Measurements from ENCODE around the gene CEACAM4. TPM values are rescaled to one million over a fixed set of nuclear protein-coding genes. Genes with fewer than 3 reads are reported as not detected.
"Not testable (repeated sequence)": the region's sequence is repeated elsewhere in the genome, so short reads cannot be mapped to it uniquely, and the experiment has no call there.

CEACAM4 gene
- total RNA-seq, 1 donor from 2014 or later = not detected

DNA sequence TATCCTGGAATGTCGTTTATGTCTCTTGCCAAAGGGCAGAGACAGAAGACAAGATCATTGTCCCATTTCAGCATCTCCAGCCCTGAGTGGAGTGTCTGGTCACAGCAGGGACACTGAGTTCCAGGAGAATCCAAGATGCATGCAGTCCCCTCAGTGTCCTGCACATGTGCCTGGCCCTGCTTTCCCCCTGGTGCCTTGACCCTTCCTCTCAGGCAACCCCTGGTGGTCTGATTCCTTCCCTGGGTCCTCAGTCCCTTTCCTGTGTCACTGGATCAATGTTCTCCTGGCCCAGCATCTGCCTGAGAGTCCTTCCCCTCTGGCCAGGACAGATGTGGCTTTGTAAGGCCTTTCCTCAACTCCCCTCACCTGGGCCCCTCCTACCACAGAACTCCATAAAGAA, 41.9 kb downstream of the CEACAM4 start:
- DNase-seq (ENCODE audit: low read depth) = no peak

DNA sequence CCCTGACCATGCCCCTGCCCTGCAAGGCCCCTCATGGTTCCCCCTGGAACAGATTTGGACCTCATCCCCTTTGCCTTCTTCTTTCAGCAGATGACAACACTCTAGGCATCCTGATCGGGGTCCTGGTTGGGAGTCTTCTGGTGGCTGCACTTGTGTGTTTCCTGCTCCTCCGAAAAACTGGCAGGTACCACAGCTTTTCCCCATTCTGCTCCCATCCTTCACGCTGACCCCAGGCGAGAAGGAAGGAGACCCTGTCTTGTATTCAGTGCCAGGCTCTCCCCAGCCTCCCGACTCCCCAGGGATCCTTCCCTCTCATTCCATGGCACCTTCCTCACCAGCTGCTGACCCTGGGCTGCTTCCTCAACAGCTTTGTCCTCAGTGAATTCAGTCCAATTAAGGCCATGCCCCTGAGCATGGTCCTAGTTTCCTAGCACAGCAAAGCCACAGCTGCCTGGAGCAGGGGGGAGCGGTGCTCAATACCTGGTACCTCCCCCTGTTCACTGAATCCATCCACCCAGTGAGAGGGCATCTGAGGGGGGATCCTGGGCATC, 42.5 kb downstream of the CEACAM4 start:
- no peak for DNase-seq (ENCODE audit: low read depth)

DNA sequence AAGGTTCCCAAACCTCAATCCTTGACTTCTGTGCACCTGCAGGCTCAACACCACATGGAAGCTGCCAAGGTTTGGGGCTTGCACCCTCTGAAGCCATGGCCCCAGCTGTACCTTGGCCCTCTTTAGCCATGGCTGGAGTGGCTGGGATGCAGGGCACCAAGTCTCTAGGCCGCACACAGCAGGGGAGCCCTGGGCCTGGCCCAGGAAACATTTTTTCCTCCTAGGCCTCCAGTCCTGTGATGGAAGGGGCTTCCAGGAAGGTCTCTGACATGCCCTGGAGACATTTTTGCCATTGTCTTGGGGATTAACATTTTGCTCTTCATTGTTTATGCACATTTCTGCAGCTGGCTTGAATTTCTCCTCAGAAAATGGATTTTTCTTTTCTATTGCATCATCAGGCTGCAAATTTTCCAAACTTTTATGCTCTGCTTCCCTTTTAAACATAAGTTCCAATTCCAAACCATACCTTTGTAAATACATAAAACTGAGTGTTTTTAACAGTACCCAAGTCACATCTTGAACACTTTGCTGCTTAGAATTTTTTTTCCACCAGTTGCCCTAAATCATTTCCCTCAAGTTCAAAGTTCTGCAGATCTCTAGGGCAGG, 44.2 kb downstream of the CEACAM4 start:
- DNase-seq (ENCODE audit: low read depth) = not testable (repeated sequence)

DNA sequence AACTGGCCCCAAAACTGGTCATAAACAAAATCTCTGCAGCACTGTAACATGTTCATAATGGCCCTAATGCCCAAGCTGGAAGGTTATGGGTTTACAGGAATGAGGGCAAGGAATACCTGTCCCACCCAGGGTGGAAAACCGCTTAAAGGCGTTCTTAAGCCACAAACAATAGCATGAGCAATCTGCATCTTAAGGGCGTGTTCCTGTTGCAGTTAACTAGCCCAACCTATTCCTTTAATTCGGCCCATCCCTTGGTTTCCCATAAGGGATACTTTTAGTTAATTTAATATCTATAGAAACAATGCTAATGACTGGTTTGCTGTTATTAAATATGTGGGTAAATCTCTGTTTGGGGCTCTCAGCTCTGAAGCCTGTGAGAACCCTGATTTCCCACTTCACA, 45.8 kb downstream of the CEACAM4 start:
- DNase-seq (ENCODE audit: low read depth) = not testable (repeated sequence)

DNA sequence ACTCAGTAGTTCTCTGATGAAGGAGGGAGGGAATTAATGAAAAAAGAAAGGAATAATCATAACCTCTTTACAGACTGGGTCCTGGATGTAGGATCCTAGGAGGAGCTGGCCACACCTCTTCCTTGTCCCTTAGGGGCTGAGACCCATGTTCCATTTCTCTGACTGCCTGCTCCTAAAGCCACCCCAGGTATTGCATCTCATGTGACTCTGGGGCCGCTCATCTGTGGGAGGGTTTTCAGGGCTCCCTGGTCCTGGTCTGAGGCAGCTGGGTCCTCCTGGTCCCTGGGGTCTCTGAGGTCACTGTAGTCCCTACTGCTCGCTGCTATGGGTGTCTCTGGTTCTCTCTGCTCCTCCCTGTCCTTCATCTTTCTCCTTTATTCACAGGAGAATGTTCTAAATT, 48.0 kb downstream of the CEACAM4 start:
- DNase-seq (ENCODE audit: low read depth) = no peak

DNA sequence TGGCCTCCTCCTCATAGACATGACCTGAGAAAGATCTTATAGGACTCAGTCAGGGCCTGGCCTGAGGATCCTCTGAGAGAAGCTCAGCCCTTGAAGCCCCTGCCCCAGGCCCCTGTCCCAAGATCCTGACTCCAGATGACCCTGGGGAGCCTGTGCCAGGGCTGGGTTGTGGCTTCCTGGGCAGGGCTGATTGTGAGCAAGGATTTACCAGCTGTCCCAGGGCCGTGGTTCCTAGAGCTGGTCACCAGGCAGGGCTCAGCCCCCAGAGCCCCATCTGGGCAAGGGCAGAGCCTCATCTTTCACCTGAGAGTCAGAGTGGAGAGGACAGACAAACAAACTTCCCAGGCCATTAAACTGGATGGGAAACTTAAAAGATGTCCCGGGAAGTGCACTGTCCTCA, 49.0 kb downstream of the CEACAM4 start:
- DNase-seq (ENCODE audit: low read depth) = no peak

DNA sequence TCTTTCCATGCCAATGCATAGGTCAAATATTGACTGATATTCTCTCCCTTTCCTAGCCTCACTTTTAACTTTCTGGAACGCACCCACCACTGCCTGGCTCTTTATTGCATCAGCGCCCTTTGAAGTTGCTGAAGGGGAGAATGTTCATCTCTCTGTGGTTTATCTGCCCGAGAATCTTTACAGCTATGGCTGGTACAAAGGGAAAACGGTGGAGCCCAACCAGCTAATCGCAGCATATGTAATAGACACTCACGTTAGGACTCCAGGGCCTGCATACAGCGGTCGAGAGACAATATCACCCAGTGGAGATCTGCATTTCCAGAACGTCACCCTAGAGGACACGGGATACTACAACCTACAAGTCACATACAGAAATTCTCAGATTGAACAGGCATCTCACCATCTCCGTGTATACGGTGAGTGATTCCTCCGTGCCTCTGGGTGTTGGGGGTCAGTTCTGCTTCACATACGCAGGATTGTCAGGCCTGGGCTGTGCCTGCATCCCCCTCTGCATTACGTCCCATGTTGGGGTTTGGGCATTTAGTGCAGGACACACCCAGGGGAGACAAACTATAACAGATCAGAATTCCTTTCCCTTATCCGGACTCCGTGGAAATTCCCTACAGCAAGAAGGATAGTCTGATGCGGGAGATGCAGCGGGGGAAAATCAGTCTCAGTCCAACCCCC, 49.6 kb downstream of the CEACAM4 start:
- DNase-seq (ENCODE audit: low read depth) = no peak

DNA sequence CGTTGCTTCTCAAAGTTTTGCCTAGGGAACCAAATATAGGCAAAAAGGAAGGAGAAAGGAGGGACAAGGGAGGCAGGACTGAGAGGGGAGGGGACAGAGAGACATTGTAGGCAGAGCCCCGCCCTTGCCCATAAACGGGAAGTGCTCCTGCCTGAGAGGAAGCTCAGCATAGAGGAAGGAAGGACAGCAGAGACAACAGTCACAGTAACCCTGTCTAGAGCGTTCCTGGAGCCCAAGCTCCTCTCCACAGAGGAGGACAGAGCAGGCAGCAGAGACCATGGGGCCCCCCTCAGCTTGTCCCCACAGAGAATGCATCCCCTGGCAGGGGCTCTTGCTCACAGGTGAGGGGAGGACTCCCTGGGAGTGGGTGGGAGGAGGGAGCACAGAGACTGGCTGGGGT, 50.9 kb downstream of the CEACAM4 start, which contains the start of gene CEACAM21:
TSS of gene CEACAM21 (plus strand) at position 169 of the 400 bp plus-strand sequence. CDS start at position 278, 109 bp downstream.
- DNase-seq (ENCODE audit: low read depth) = no peak

DNA sequence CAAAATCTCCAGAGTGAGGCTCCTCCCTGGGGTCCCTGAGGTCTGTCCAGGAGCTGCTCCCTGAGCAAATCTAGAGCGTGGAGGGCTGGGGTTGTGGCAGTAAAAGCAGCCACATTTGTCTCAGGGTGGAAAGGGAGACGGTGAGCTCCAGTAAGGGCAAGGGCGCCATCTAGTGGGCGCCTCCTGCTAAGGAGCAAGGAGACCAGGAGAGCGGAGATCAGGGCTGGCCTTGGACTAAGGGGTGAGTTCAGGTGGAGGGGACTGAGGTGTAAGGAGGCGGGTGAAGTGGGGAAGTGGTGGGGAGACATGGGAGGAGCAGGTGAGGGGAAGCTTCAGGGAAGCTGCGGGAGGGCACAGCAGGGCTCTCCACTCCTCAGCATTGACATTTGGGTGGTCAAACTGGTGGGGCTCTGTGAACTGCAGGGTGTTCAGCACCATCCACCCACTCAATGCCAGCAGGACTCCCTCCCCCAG, 56.2 kb downstream of the CEACAM4 start:
- DNase-seq (ENCODE audit: low read depth) = peak; percentile 30

DNA sequence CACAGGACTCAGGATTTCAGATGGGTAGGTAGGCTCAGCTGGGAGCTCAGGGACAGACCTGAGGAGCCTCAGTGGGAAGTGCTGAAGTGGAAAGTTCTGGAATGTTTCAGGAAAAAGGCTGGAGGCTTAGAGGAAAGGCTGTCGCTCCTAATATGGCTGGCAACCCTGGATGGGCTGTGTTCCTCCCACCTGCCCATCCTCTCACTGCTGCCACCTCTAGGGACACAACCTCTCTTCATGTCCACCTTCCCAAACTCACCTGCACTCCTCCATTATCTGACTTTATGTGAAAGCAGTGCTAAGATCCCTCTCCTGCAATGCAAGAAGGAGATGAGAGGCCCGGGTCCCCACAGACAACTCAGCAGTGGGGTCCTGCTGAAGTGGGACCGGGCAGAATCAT, 56.7 kb downstream of the CEACAM4 start:
- no peak for DNase-seq (ENCODE audit: low read depth)

DNA sequence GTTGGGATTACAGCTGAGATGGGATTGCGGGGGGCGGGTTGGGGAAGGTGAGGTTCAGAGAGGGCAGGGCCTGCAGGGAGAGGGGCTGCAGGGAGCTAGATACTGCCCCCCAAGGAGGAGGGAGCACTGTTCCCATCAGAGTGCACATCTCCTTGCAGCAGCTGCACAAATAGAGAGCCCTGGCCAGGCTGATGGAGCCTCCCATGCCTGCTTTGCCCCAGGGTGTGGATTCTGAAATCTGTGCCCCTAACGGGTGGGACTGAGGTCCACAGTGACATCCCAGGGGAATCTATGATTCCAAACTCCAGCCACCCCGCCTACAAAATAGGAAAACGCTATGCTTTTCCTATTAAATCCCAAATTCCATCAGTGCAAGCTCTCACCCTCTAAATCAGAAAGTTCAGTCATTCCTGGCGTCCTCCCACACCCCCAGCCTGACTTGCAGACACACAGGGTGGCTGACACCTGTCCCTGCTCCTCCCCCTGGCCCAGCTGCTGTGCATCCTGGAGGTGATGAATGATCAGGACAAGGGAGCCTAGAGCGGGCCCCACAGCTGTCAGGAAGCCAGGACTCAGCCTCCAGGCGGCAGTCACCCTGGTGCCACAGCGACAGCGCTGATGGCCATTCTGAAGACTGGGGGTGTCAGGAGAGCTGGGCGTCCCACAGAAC, 57.3 kb downstream of the CEACAM4 start:
- DNase-seq (ENCODE audit: low read depth) = no peak

Other genes with a start within 250 kb of the CEACAM4 start
- 5.2 and 8.2 TPM in 2 replicates for gene EXOSC5, start 229.7 kb downstream of the CEACAM4 start, total RNA-seq
- 35.9 and 73.1 TPM in 2 replicates for gene BCKDHA, start 229.3 kb downstream of the CEACAM4 start, total RNA-seq
- gene B3GNT8, start 199.7 kb downstream of the CEACAM4 start, total RNA-seq = 0.87 and 2.1 TPM in 2 replicates
- gene DMAC2, start 187.2 kb downstream of the CEACAM4 start, total RNA-seq = 39.8 and 58.4 TPM in 2 replicates
- gene ERICH4, start 183.9 kb downstream of the CEACAM4 start, total RNA-seq = not detected in 2 replicates
- gene CEACAM21, start 50.9 kb downstream of the CEACAM4 start, total RNA-seq = not detected in 2 replicates
- not detected in 2 replicates for gene CEACAM7, start 61.2 kb upstream of the CEACAM4 start, total RNA-seq
- gene CEACAM5, start 81.6 kb upstream of the CEACAM4 start, total RNA-seq = not detected in 2 replicates
- 0.17 TPM in 1 of 2 replicates, not detected in the other for gene CEACAM6, start 128.5 kb upstream of the CEACAM4 start, total RNA-seq
- not detected in 2 replicates for gene CEACAM3, start 169.5 kb upstream of the CEACAM4 start, total RNA-seq
- not detected in 2 replicates for gene LYPD4, start 217.6 kb upstream of the CEACAM4 start, total RNA-seq
- gene DMRTC2, start 218.0 kb upstream of the CEACAM4 start, total RNA-seq = not detected in 2 replicates
- 1,170 and 2,293 TPM in 2 replicates for gene RPS19, start 233.2 kb upstream of the CEACAM4 start, total RNA-seq